ENCODE measurements around the gene ENTPD5.
"Not testable (repeated sequence)": the region's sequence is repeated elsewhere in the genome, so short reads cannot be mapped to it uniquely, and the experiment has no call there.

ENTPD5 gene

GRCh38 chr14:73942180-73942579 is 76.9 kb downstream of the ENTPD5 start:
- no peak for DNase-seq

GRCh38 chr14:73937012-73937411 is 82.1 kb downstream of the ENTPD5 start:
- no peak for DNase-seq

- DNase-seq, result no peak
Observed at GRCh38 chr14:73936548-73936947, 82.5 kb downstream of the ENTPD5 start.

- peak; percentile 8 for DNase-seq
Observed at GRCh38 chr14:73935666-73936065, 83.4 kb downstream of the ENTPD5 start.

GRCh38 chr14:73924337-73924736 is 94.8 kb downstream of the ENTPD5 start:
- no peak for DNase-seq

- not testable (repeated sequence) for DNase-seq
Observed at GRCh38 chr14:73919457-73919856, 99.6 kb downstream of the ENTPD5 start.

- no peak for DNase-seq
Observed at GRCh38 chr14:73916324-73916723, 102.8 kb downstream of the ENTPD5 start.

- peak; percentile 42 for DNase-seq
Observed at GRCh38 chr14:73913256-73913655, 105.8 kb downstream of the ENTPD5 start.

- DNase-seq, result no peak
Observed at GRCh38 chr14:73909681-73910080, 109.4 kb downstream of the ENTPD5 start.

Measured in fibroblast of skin of back (primary cell).